Astrocyte (in vitro differentiated cells and primary cell): ENCODE data around the gene DIP2A. TPM values are rescaled to one million over a fixed set of nuclear protein-coding genes. Genes with fewer than 3 reads are reported as not detected.

ENCODE experiments used
- DNase-seq: peaks from one replicate; pipeline ENCODE4 v3.0.0-alpha.2; 2010; ENCODE audit warnings: low read depth
- FAIRE-seq: peaks from 2 replicates; lab custom pipeline; 2011; peaks lifted over from hg19 to GRCh38; lab: Jason Lieb, UNC
- H2AFZ ChIP-seq: 2 replicates; pipeline ENCODE4 v1.6.0; 2012; ENCODE audit warnings: low read depth, low read length, inconsistent platforms
- H3K27ac ChIP-seq: 2 replicates; pipeline ENCODE4 v1.5.1; 2011; ENCODE audit warnings: low read depth, low read length, inconsistent platforms
- H3K27me3 ChIP-seq: 2 replicates; pipeline ENCODE4 v1.6.0; 2011; ENCODE audit warnings: low read length, inconsistent platforms; ENCODE audit not compliant: insufficient read depth
- H3K36me3 ChIP-seq: 2 replicates; pipeline ENCODE4 v1.5.1; 2011; ENCODE audit warnings: low read length, inconsistent platforms; ENCODE audit not compliant: insufficient read depth
- H3K4me1 ChIP-seq: 2 replicates; pipeline ENCODE4 v1.5.1; 2011; ENCODE audit warnings: low read length, inconsistent platforms; ENCODE audit not compliant: insufficient read depth
- H3K4me2 ChIP-seq: 2 replicates; pipeline ENCODE4 v1.6.0; 2012; ENCODE audit warnings: low read length, inconsistent platforms
- H3K4me3 ChIP-seq: 2 replicates; pipeline ENCODE4 v1.5.1; 2011; ENCODE audit warnings: low read depth, mild to moderate bottlenecking, low read length, inconsistent platforms; ENCODE audit not compliant: insufficient read depth
- H3K79me2 ChIP-seq: 2 replicates; pipeline ENCODE4 v1.6.0; 2012; ENCODE audit warnings: mild to moderate bottlenecking, low read length, inconsistent platforms; ENCODE audit not compliant: insufficient read depth
- H3K9ac ChIP-seq: 2 replicates; pipeline ENCODE4 v1.6.0; 2012; ENCODE audit warnings: mild to moderate bottlenecking, low read length, inconsistent platforms
- H3K9me3 ChIP-seq: 2 replicates; pipeline ENCODE4 v1.5.1; 2012; ENCODE audit warnings: low read depth, mild to moderate bottlenecking, low read length, inconsistent platforms; ENCODE audit not compliant: insufficient read depth
- H4K20me1 ChIP-seq: 2 replicates; pipeline ENCODE4 v1.6.0; 2012; ENCODE audit warnings: low read length, inconsistent platforms; ENCODE audit not compliant: insufficient read depth
- H3K27ac Mint-ChIP-seq: one replicate; pipeline ENCODE4 v1.8.0; 2021; ENCODE audit warnings: mild to moderate bottlenecking, mixed read lengths; ENCODE audit not compliant: unreplicated experiment
- H3K27me3 Mint-ChIP-seq: one replicate; pipeline ENCODE4 v1.8.0; 2021; ENCODE audit warnings: low read depth, mixed read lengths; ENCODE audit not compliant: unreplicated experiment
- H3K36me3 Mint-ChIP-seq: one replicate; pipeline ENCODE4 v1.8.0; 2021; ENCODE audit warnings: low read depth, mixed read lengths; ENCODE audit not compliant: unreplicated experiment
- H3K4me1 Mint-ChIP-seq: one replicate; pipeline ENCODE4 v1.8.0; 2021; ENCODE audit warnings: low read depth, mixed read lengths; ENCODE audit not compliant: unreplicated experiment
- H3K4me3 Mint-ChIP-seq: one replicate; pipeline ENCODE4 v1.8.0; 2021; ENCODE audit warnings: mild to moderate bottlenecking, moderate library complexity, mixed read lengths; ENCODE audit not compliant: unreplicated experiment
- H3K9me3 Mint-ChIP-seq: one replicate; pipeline ENCODE4 v1.8.0; 2021; ENCODE audit warnings: mild to moderate bottlenecking, mixed read lengths; ENCODE audit not compliant: unreplicated experiment
- CTCF ChIP-seq: IDR thresholded peaks from 2 replicates; pipeline ENCODE4 v1.5.1; 2011; ENCODE audit warnings: low read depth, mild to moderate bottlenecking, inconsistent platforms, low read length, moderate library complexity; ENCODE audit not compliant: insufficient read depth
- EZH2 ChIP-seq: IDR thresholded peaks from 2 replicates; pipeline ENCODE4 v1.6.1; 2012; ENCODE audit warnings: mild to moderate bottlenecking, low read length, inconsistent platforms; ENCODE audit not compliant: insufficient read depth
- total RNA-seq: library from RNA; stranded (reverse); gene quantifications from 2 replicates; pipeline ENCODE4 v1.2.1, GENCODE V29; 2021

Gene DIP2A
- total RNA-seq, 1 donor from 2014 or later, result 35.4 TPM

GRCh38 chr21:46567348-46567747 lies 108.7 kb downstream of the DIP2A start:
- no peak overlapping the region for H3K4me3 ChIP-seq
- Mint-ChIP-seq H3K9me3 (no peaks in the 10 kb centered on the region), H3K36me3 (peaks cover 45% of the 10 kb centered on the region), H3K4me1 (no peaks in the 10 kb centered on the region), H3K27ac (no peak overlapping the region), H3K4me3 (no peak overlapping the region), H3K27me3 (no peaks in the 10 kb centered on the region)
- H3K27ac ChIP-seq, result no peak overlapping the region
- H3K36me3 ChIP-seq, result peaks cover 29% of the 10 kb centered on the region
- H3K4me1 ChIP-seq, result no peaks in the 10 kb centered on the region
- H3K27me3 ChIP-seq, result no peaks in the 10 kb centered on the region
- no peak overlapping the region for H3K9ac ChIP-seq
- FAIRE-seq (no peak), DNase-seq (no peak)
- no peak overlapping the region for H3K4me2 ChIP-seq
- H4K20me1 ChIP-seq, result no peaks in the 10 kb centered on the region
- no peaks in the 10 kb centered on the region for H3K9me3 ChIP-seq
- no peak overlapping the region for H2AFZ ChIP-seq
- no peaks in the 10 kb centered on the region for H3K79me2 ChIP-seq
- TF ChIP-seq EZH2 (no peak), CTCF (no peak)

- H4K20me1 ChIP-seq, result no peaks in the 10 kb centered on the region
- FAIRE-seq (no peak), DNase-seq (no peak)
- peaks cover 32% of the 10 kb centered on the region for H3K36me3 ChIP-seq
- Mint-ChIP-seq H3K27me3 (no peaks in the 10 kb centered on the region), H3K9me3 (peaks cover 3% of the 10 kb centered on the region), H3K36me3 (peaks cover 43% of the 10 kb centered on the region), H3K4me3 (no peak overlapping the region), H3K4me1 (no peaks in the 10 kb centered on the region), H3K27ac (no peak overlapping the region)
- H3K4me2 ChIP-seq, result no peak overlapping the region
- no peaks in the 10 kb centered on the region for H3K9me3 ChIP-seq
- H3K9ac ChIP-seq, result no peak overlapping the region
- H3K79me2 ChIP-seq, result no peaks in the 10 kb centered on the region
- H2AFZ ChIP-seq, result no peak overlapping the region
- H3K27me3 ChIP-seq, result no peaks in the 10 kb centered on the region
- TF ChIP-seq EZH2 (no peak), CTCF (no peak)
- H3K27ac ChIP-seq, result no peak overlapping the region
- no peak overlapping the region for H3K4me3 ChIP-seq
- H3K4me1 ChIP-seq, result no peaks in the 10 kb centered on the region
These were observed 109.9 kb downstream of the DIP2A start for GRCh38 chr21:46568562-46568961.

- Histone ChIP-seq H3K27me3 (no peaks in the 10 kb centered on the region), H2AFZ (no peak overlapping the region), H3K79me2 (no peaks in the 10 kb centered on the region), H3K36me3 (peaks cover 32% of the 10 kb centered on the region), H3K27ac (no peak overlapping the region), H3K9ac (no peak overlapping the region), H3K4me2 (no peak overlapping the region), H3K4me1 (no peaks in the 10 kb centered on the region), H4K20me1 (no peaks in the 10 kb centered on the region), H3K4me3 (no peak overlapping the region), H3K9me3 (no peaks in the 10 kb centered on the region)
- H3K36me3 Mint-ChIP-seq, result peaks cover 40% of the 10 kb centered on the region
- TF ChIP-seq EZH2, result no peak
- TF ChIP-seq CTCF, result no peak
- H3K27me3 Mint-ChIP-seq, result no peaks in the 10 kb centered on the region
- peaks cover 3% of the 10 kb centered on the region for H3K9me3 Mint-ChIP-seq
- H3K27ac Mint-ChIP-seq, result no peak overlapping the region
- no peaks in the 10 kb centered on the region for H3K4me1 Mint-ChIP-seq
- FAIRE-seq (no peak), DNase-seq (no peak)
- no peak overlapping the region for H3K4me3 Mint-ChIP-seq
These were observed 110.4 kb downstream of the DIP2A start for GRCh38 chr21:46569081-46569480.
